Muscle of leg (tissue), 11 donors: Measurements from ENCODE around the gene TACC2. TPM values are rescaled to one million over a fixed set of nuclear protein-coding genes. Genes with fewer than 3 reads are reported as not detected.

Experiments used
- DNase-seq: peaks from one replicate; pipeline ENCODE4 v3.0.0; 2013
- H3K27ac ChIP-seq: one replicate; pipeline ENCODE4 v1.5.1; 2013; ENCODE audit warnings: mild to moderate bottlenecking, low read length, control low read depth
- H3K27me3 ChIP-seq: one replicate; pipeline ENCODE4 v1.6.1; 2013; ENCODE audit warnings: low read length; ENCODE audit not compliant: control insufficient read depth, insufficient read depth
- H3K36me3 ChIP-seq: one replicate; pipeline ENCODE4 v1.6.1; 2013; ENCODE audit warnings: low read length; ENCODE audit not compliant: control insufficient read depth, insufficient read depth
- H3K4me1 ChIP-seq: one replicate; pipeline ENCODE4 v1.6.1; 2013; ENCODE audit warnings: low read length; ENCODE audit not compliant: control insufficient read depth, insufficient read depth
- H3K4me3 ChIP-seq: one replicate; pipeline ENCODE4 v1.5.1; 2013; ENCODE audit warnings: low read length, control low read depth
- H3K9me3 ChIP-seq: replicated peaks from 2 replicates; pipeline ENCODE4 v1.6.1; 2013; ENCODE audit warnings: low read depth, low read length; ENCODE audit not compliant: control insufficient read depth
- WGBS: methylation state at CpG from one replicate; pipeline ENCODE4 v1.1.5; 2013; ENCODE audit warnings: missing lambda C conversion rate; ENCODE audit not compliant: insufficient coverage; 5-methylcytosine and 5-hydroxymethylcytosine counted together
- polyA plus RNA-seq, 8 donors: library from polyadenylated mRNA; unstranded; fragments of 120-200 nt; gene quantifications; one replicate each; pipeline versions ENCODE4 v1.2.1 to v1.2.3, GENCODE V29; 2013; ENCODE audit warnings: inconsistent platforms in 1 of 8, low replicate concordance in 1 of 8; ENCODE audit not compliant: insufficient read length in 8 of 8, insufficient read depth in 1 of 8
- total RNA-seq: library from RNA; stranded (reverse); fragments of 120-200 nt; gene quantifications from one replicate; pipeline ENCODE4 v1.2.4, GENCODE V29; 2013

Gene TACC2
- total and polyA plus RNA-seq, 9 donors, result 53.6 to 132 (median 104) TPM

DNA sequence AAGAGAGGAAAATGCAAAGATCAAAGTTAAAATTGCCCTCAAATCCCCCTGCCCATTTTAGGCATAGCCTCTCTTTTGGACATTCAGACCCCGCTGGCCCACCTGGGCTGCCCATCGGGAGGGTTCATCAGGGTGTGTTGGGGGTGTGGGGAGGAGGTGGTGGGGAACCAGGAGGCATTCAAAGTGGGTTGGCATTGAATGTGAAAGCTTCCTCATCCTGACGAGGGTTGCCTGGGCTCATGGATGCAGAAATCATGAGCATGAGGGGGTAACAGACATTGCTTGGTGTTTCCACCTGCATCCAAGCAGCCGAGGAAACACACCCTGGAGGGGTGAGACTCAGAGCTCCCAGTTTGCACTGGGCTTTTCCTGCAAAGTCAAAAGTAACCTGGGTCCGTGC, 302.8 kb downstream of the TACC2 start:
- Histone ChIP-seq H3K4me3 (no peak overlapping the region), H3K4me1 (peaks cover 33% of the 10 kb centered on the region), H3K36me3 (no peaks in the 10 kb centered on the region), H3K27me3 (no peaks in the 10 kb centered on the region), H3K9me3 (no peaks in the 10 kb centered on the region), H3K27ac (no peak overlapping the region)
- DNase-seq, result no peak
- WGBS, result 87% methylated on average over 4 of the region's 5 CpGs

GRCh38 chr10:122292376-122292775, 303.4 kb downstream of the TACC2 start:
- H3K36me3 ChIP-seq, result no peaks in the 10 kb centered on the region
- H3K4me3 ChIP-seq, result no peak overlapping the region
- H3K27ac ChIP-seq, result no peak overlapping the region
- peaks cover 27% of the 10 kb centered on the region for H3K4me1 ChIP-seq
- H3K27me3 ChIP-seq, result no peaks in the 10 kb centered on the region
- no peak for DNase-seq
- no peaks in the 10 kb centered on the region for H3K9me3 ChIP-seq
- no CpG with 5 or more reads among the region's 3 CpGs for WGBS

DNA sequence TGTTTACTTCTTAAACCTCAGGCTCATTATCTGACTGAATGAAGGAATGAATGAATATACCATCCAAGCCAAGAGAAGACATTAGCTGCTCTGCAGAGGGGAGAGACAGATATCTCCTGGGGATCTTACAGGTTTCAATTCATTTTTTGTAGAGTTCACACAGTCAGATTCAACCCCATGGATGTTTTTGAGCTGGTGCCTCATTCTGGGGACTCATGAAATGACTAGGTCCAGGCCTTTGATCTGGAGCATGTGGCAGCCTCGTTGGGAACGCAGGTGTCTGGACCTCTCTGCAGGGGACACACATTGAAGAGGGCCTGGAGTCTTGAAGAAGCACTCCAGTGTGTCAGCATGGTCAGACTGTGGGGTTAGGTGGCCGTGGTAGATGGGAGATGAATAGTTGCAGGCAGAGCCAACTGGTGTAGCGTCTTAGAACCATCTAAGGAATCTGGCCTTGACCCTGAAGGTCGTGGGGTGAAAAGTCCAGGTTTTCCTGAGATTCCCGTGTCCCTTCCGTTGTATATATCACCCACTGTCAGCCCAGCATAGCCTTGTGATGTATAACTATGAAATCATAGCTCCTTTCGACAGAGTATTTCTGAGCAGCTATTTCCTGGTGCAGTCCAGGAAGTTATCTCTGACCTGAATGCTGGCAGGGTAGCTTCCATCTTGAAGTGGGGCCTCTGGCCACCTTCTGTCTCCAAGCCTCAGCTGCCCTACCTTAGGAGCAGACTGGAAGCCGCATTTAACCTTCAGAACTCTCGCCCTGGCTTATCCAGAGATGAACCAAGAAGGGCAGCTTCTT, 304.4 kb downstream of the TACC2 start:
- WGBS, result 76% methylated on average over 7 of the region's 10 CpGs

DNA sequence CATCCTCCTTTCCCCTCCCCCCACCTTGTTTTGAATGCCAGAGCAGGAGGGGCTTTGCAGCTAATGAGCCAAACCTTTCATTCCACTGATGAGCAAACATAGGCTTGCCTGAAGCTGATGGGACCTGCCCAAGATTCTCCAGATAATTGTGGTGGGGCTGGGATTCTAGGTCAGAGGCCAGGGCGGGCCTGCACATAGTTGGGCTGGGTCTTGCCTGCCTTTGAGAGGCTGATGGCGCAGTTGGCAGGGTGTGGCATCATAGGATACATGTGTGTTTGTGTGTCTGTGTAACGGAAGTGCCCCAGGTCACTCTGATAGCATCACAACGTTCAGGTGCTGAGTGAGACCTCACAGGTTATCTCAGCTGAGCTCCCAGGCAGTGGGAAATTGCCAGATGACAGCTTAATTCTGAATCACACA, 305.0 kb downstream of the TACC2 start:
- H3K4me3 ChIP-seq, result no peak overlapping the region
- H3K36me3 ChIP-seq, result no peaks in the 10 kb centered on the region
- H3K27me3 ChIP-seq, result no peaks in the 10 kb centered on the region
- DNase-seq, result no peak
- H3K4me1 ChIP-seq, result peaks cover 13% of the 10 kb centered on the region
- H3K9me3 ChIP-seq, result no peaks in the 10 kb centered on the region
- 86% methylated on average over 3 of the region's 4 CpGs for WGBS
- H3K27ac ChIP-seq, result no peak overlapping the region

More for the DNA sequence above, 304.4 kb downstream of the TACC2 start:
- H3K9me3 ChIP-seq, result no peaks in the 10 kb centered on the region
- DNase-seq, result no peak
- no peaks in the 10 kb centered on the region for H3K27me3 ChIP-seq
- H3K4me1 ChIP-seq, result peaks cover 17% of the 10 kb centered on the region
- no peaks in the 10 kb centered on the region for H3K36me3 ChIP-seq
- no peak overlapping the region for H3K4me3 ChIP-seq
- H3K27ac ChIP-seq, result no peak overlapping the region

- H3K36me3 ChIP-seq, result no peaks in the 10 kb centered on the region
- H3K4me3 ChIP-seq, result no peak overlapping the region
- 86% methylated on average over 10 of the region's 12 CpGs for WGBS
- H3K27ac ChIP-seq, result no peak overlapping the region
- no peaks in the 10 kb centered on the region for H3K27me3 ChIP-seq
- no peaks in the 10 kb centered on the region for H3K9me3 ChIP-seq
- no peak for DNase-seq
- peaks cover 11% of the 10 kb centered on the region for H3K4me1 ChIP-seq
Measured at GRCh38 chr10:122294511-122295450, 305.8 kb downstream of the TACC2 start.

GRCh38 chr10:122295451-122295809, 306.5 kb downstream of the TACC2 start:
- DNase-seq, result no peak
- Histone ChIP-seq H3K4me3 (no peak overlapping the region), H3K9me3 (no peaks in the 10 kb centered on the region), H3K36me3 (no peaks in the 10 kb centered on the region), H3K27ac (no peak overlapping the region), H3K4me1 (peaks cover 11% of the 10 kb centered on the region), H3K27me3 (no peaks in the 10 kb centered on the region)
- 82% methylated on average over 3 of the region's 4 CpGs for WGBS

DNA sequence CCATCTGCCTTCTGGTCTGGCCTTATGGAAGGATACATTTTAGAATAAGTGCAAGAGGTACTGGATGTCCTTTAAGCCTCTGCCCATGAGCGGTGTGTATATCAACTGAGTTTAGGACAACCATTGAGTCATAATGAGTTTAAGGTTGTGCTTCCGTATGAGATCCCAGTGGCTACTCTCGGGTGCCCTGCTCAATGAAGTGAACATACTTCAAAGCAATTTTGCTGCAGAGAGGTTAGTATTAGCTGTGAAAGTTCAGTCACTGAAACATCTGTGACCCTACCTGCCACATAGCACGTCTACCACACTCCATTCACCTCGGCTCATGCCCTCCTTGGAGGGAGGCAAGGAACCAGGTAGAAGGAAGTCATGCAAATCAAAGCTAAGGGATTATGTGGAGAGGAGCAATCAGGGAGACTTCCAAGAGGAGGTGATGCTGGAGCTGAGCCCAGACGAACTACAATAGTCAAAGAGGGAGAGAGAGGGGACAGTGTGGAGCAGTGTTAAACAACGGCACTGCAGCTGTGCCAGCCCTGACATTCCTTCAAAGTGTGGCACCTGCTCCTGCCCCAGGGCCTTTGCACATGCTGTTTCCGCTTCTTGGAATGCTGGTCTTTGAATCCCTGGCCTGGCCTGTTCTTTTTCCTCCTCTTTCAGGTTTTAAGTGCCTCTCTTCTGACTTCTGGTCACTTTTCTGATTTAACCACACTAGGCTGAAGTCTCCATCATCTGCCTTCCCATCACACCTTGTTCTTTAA, 307.6 kb downstream of the TACC2 start:
- no peak for DNase-seq
- no peaks in the 10 kb centered on the region for H3K36me3 ChIP-seq
- no peaks in the 10 kb centered on the region for H3K9me3 ChIP-seq
- no peaks in the 10 kb centered on the region for H3K27me3 ChIP-seq
- WGBS, result 88% methylated on average over 3 of the region's 8 CpGs
- no peak overlapping the region for H3K4me3 ChIP-seq
- peaks cover 11% of the 10 kb centered on the region for H3K4me1 ChIP-seq
- no peak overlapping the region for H3K27ac ChIP-seq

- no peaks in the 10 kb centered on the region for H3K36me3 ChIP-seq
- no peaks in the 10 kb centered on the region for H3K9me3 ChIP-seq
- no peak overlapping the region for H3K27ac ChIP-seq
- DNase-seq, result no peak
- H3K27me3 ChIP-seq, result no peaks in the 10 kb centered on the region
- 69% methylated on average over 3 of the region's 8 CpGs for WGBS
- H3K4me3 ChIP-seq, result no peak overlapping the region
- H3K4me1 ChIP-seq, result peaks cover 11% of the 10 kb centered on the region
Measured at GRCh38 chr10:122297583-122297982, 308.6 kb downstream of the TACC2 start.

- H3K4me1 ChIP-seq, result peaks cover 11% of the 10 kb centered on the region
- no peak overlapping the region for H3K27ac ChIP-seq
- WGBS, result 80% methylated on average over 3 of the region's 6 CpGs
- no peaks in the 10 kb centered on the region for H3K36me3 ChIP-seq
- no peaks in the 10 kb centered on the region for H3K27me3 ChIP-seq
- H3K4me3 ChIP-seq, result no peak overlapping the region
- no peak for DNase-seq
- H3K9me3 ChIP-seq, result no peaks in the 10 kb centered on the region
Measured at GRCh38 chr10:122298206-122298597, 309.2 kb downstream of the TACC2 start.
